Uterus (tissue), 4 donors: ENCODE data around the gene CDKN1C. TPM values are rescaled to one million over a fixed set of nuclear protein-coding genes. Genes with fewer than 3 reads are reported as not detected.

Experiments
- DNase-seq, 2 donors: peaks; one replicate each; pipeline ENCODE4 v3.0.0-alpha.2; 2019 to 2020
- H3K27ac ChIP-seq, 2 donors: fragments of 200-600 bp; sonication (generic); 1 replicate in 1 of 2; 2 replicates in 1 of 2; pipeline ENCODE4 v1.5.1; 2016 to 2018
- H3K27me3 ChIP-seq, 2 donors: fragments of 200-600 bp; sonication (generic); one replicate each; pipeline ENCODE4 v1.5.1; 2018 to 2019; ENCODE audit warnings: control low read depth in 1 of 2
- H3K36me3 ChIP-seq, 2 donors: fragments of 200-600 bp; sonication (generic); one replicate each; pipeline ENCODE4 v1.5.1; 2019; ENCODE audit warnings: control low read depth in 1 of 2
- H3K4me1 ChIP-seq, 2 donors: fragments of 200-600 bp; sonication (generic); one replicate each; pipeline ENCODE4 v1.5.1; 2018 to 2019; ENCODE audit warnings: control low read depth in 1 of 2
- H3K4me3 ChIP-seq, 2 donors: fragments of 200-600 bp; sonication (generic); 1 replicate in 1 of 2; 2 replicates in 1 of 2; pipeline ENCODE4 v1.5.1; 2018 to 2019; ENCODE audit warnings: mild to moderate bottlenecking in 1 of 2
- H3K9me3 ChIP-seq, 2 donors: fragments of 200-600 bp; sonication (generic); one replicate each; pipeline ENCODE4 v1.5.1; 2019; ENCODE audit warnings: control low read depth in 1 of 2
- CTCF ChIP-seq, 4 experiments: fragments of 200-600 bp in 2 of 4; fragments of 450-650 bp in 2 of 4; sonication (generic) in 2 of 4; IDR thresholded peaks; one replicate each; pipeline ENCODE4 v1.5.1; 2016 to 2019; ENCODE audit warnings: antibody characterized with exemption in 4 of 4, mild to moderate bottlenecking in 2 of 4, moderate library complexity in 1 of 4
- POLR2A ChIP-seq, 2 donors: fragments of 450-650 bp; IDR thresholded peaks; one replicate each; pipeline ENCODE4 v1.6.1; 2016; ENCODE audit warnings: antibody characterized with exemption in 2 of 2, mild to moderate bottlenecking in 1 of 2, moderate library complexity in 1 of 2
- intact Hi-C: fragments of 100-400 bp; cut with DNase I; formaldehyde crosslinking; loops from one replicate; pipeline ENCODE4 v1.15.1; 2023; ENCODE audit warnings: low total_unique reads
- total RNA-seq, 4 donors: library from RNA; depleted of rRNA in 3 of 4; stranded (reverse); fragments of >200 nt in 3 of 4; gene quantifications; one replicate each; pipeline versions ENCODE4 v1.1.0 to v1.2.4, GENCODE V29; 2014 to 2023
- donor health status: DM: yes; HTN: yes; CAD: no.

CDKN1C gene
- total RNA-seq, 4 donors from 2014 or later = 42.0 to 213 (median 71.7) TPM

GRCh38 chr11:2919188-2919587, 33.6 kb upstream of the CDKN1C start:
- intact Hi-C loops = no loop called here
- Histone ChIP-seq H3K27ac (no peak overlapping the region), H3K36me3 (no peaks in the 10 kb centered on the region), H3K9me3 (no peaks in the 10 kb centered on the region), H3K4me1 (no peaks in the 10 kb centered on the region), H3K4me3 (no peak overlapping the region), H3K27me3 (no peaks in the 10 kb centered on the region)
- DNase-seq = no peak
- TF ChIP-seq CTCF (IDR thresholded peaks at IDR 0.05) (no peak), POLR2A (IDR thresholded peaks at IDR 0.05) (no peak)

- no peaks in the 10 kb centered on the region for H3K9me3 ChIP-seq
- H3K4me1 ChIP-seq = no peaks in the 10 kb centered on the region
- TF ChIP-seq CTCF (IDR thresholded peaks at IDR 0.05) (no peak), POLR2A (IDR thresholded peaks at IDR 0.05) (no peak)
- no peaks in the 10 kb centered on the region for H3K27me3 ChIP-seq
- DNase-seq = no peak
- H3K4me3 ChIP-seq = no peak overlapping the region
- H3K36me3 ChIP-seq = no peaks in the 10 kb centered on the region
- H3K27ac ChIP-seq = no peak overlapping the region
- intact Hi-C loops = no loop called here
Observed at GRCh38 chr11:2917842-2918490, 32.4 kb upstream of the CDKN1C start.

- intact Hi-C loops = no loop called here
- no peak for DNase-seq
- H3K4me1 ChIP-seq = no peaks in the 10 kb centered on the region
- no peaks in the 10 kb centered on the region for H3K36me3 ChIP-seq
- no peaks in the 10 kb centered on the region for H3K9me3 ChIP-seq
- H3K4me3 ChIP-seq = no peak overlapping the region
- no peaks in the 10 kb centered on the region for H3K27me3 ChIP-seq
- TF ChIP-seq CTCF (IDR thresholded peaks at IDR 0.05) = no peak
- no peak for TF ChIP-seq POLR2A (IDR thresholded peaks at IDR 0.05)
- no peak overlapping the region for H3K27ac ChIP-seq
Observed at GRCh38 chr11:2916892-2917645, 31.5 kb upstream of the CDKN1C start.

- Histone ChIP-seq H3K27me3 (no peaks in the 10 kb centered on the region), H3K4me3 (no peak overlapping the region), H3K36me3 (no peaks in the 10 kb centered on the region), H3K9me3 (no peaks in the 10 kb centered on the region), H3K27ac (no peak overlapping the region), H3K4me1 (no peaks in the 10 kb centered on the region)
- TF ChIP-seq CTCF (IDR thresholded peaks at IDR 0.05) = no peak
- intact Hi-C loops = no loop called here
- no peak for DNase-seq
Observed at GRCh38 chr11:2916114-2916891, 30.7 kb upstream of the CDKN1C start.

GRCh38 chr11:2915473-2915872, 29.9 kb upstream of the CDKN1C start:
- Histone ChIP-seq H3K4me3 (no peak overlapping the region), H3K27ac (no peak overlapping the region), H3K9me3 (no peaks in the 10 kb centered on the region), H3K36me3 (no peaks in the 10 kb centered on the region), H3K4me1 (no peaks in the 10 kb centered on the region), H3K27me3 (no peaks in the 10 kb centered on the region)
- TF ChIP-seq CTCF (IDR thresholded peaks at IDR 0.05) (no peak), POLR2A (IDR thresholded peaks at IDR 0.05) (no peak)
- intact Hi-C loops = no loop called here
- DNase-seq = no peak
